AG04449 (cell line): ENCODE data around the gene SV2A.

ENCODE experiments used
- CTCF ChIA-PET: fragments of 350-600 bp; formaldehyde crosslinking; extraction: SDS; loops from one replicate; lab custom pipeline; 2021; ENCODE audit warnings: antibody characterized with exemption; lab: Yijun Ruan, JAX
- POLR2A ChIA-PET: fragments of 400-600, 350-600 bp; formaldehyde crosslinking; extraction: SDS; loops from one replicate; lab custom pipeline; 2020; ENCODE audit warnings: antibody characterized with exemption, inconsistent platforms; lab: Yijun Ruan, JAX
- DNase-seq: peaks from one replicate; pipeline ENCODE4 v3.0.0-alpha.2; 2010; ENCODE audit warnings: low read depth, low spot score
- H3K4me3 ChIP-seq: 2 replicates; pipeline ENCODE4 v1.5.1; 2011; ENCODE audit warnings: low read depth, mild to moderate bottlenecking, control low read depth, low read length
- TF ChIP-seq, protein P1 (sequence below): IDR thresholded peaks from one replicate; pipeline ENCODE4 v1.5.1; 2011; ENCODE audit warnings: mild to moderate bottlenecking, moderate library complexity, low read length, control low read depth, inconsistent platforms; ENCODE audit not compliant: insufficient read depth; ENCODE audit errors: missing control alignments

Gene SV2A

DNA sequence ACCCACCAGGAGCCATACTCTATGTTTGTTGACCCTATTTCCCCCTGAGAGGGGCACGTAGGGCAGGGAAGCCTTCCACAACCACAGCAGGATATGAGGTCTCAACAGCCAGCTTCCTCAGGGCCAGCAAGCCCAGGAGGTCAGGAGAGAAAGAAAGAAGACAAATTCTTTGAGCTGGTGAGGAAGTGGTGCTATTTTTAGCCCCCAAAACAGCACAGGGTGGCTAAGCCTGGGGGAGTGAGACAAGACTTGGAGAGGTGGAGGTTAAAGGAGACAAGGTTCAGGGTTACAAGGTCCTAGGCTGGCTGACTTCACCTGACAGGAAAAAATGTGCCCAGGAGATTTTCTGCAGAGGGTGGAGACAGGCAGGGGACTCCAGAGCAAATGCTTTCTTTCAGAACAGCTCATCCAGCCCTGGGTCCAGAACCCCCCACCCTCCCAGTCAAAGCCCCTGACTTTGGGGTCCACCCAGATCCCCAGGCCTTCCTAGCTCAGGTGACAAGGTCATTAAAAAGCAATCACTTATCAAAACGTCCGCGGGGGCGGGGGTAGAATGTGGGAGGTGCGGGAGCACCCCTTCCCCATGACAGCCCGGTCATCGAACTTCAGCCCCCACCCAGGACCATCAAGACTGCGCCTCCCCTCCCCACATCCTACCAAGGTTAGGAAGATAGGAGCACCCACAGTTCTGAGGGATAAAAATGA, 1.3 kb downstream of the SV2A start:
- TF ChIP-seq, protein P1, sequence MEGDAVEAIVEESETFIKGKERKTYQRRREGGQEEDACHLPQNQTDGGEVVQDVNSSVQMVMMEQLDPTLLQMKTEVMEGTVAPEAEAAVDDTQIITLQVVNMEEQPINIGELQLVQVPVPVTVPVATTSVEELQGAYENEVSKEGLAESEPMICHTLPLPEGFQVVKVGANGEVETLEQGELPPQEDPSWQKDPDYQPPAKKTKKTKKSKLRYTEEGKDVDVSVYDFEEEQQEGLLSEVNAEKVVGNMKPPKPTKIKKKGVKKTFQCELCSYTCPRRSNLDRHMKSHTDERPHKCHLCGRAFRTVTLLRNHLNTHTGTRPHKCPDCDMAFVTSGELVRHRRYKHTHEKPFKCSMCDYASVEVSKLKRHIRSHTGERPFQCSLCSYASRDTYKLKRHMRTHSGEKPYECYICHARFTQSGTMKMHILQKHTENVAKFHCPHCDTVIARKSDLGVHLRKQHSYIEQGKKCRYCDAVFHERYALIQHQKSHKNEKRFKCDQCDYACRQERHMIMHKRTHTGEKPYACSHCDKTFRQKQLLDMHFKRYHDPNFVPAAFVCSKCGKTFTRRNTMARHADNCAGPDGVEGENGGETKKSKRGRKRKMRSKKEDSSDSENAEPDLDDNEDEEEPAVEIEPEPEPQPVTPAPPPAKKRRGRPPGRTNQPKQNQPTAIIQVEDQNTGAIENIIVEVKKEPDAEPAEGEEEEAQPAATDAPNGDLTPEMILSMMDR = no peak
- no peak for DNase-seq
- POLR2A ChIA-PET = interaction anchor here (1.5 kb wide), 1 partner anchor 29 kb away, joined by 6 read pairs; a partner anchor contains a TSS
- CTCF ChIA-PET = interaction anchor here (0.7 to 1.7 kb wide), 4 partner anchors 9 to 46 kb away, joined by 3 to 5 read pairs (median 4); a partner anchor contains a TSS
- H3K4me3 ChIP-seq = peak overlapping the region; percentile 83

DNA sequence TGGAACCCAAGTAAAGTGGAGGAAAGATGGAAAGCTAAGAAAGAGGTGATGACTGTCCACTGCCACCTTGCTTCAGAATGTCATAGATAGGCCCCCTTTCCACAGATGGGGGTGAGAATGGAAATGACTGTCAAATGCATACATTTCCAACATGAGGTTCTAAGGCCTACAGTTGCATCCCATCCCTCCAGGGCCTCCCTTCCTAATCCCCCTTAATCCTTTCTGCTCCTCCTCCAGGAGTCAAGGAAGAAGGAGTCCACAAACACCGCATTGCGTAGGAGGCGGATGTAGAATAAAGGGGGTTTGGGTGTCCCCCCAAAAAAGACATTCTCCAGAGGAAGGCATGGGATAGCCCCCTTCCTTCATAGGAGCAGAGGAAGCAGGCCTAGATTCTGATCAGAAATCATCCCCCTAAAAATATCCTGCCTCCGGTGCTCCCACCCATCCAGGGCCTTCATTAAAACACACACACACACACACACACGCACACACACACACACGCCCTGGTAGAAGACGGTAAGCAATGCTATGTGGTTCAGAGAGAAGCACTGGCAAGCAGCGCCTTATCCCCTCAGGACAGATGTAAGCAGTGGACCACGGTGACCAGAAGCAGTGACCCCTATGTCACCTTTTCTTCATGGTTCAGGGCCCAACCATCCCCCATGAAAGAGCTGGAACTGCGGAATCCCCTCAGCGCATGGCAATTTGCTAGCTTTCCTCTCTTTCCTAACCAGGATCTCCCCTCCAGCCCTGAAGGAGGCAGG, 2.0 kb downstream of the SV2A start:
- TF ChIP-seq, protein P1 = no peak
- peak overlapping the region; percentile 83; the same call in 1 of the 2 replicates for H3K4me3 ChIP-seq
- no peak for DNase-seq
- CTCF ChIA-PET = interaction anchor here (0.7 to 1.7 kb wide), 5 partner anchors 8 to 250 kb away, joined by 3 to 5 read pairs (median 4); a partner anchor contains a TSS
- POLR2A ChIA-PET = interaction anchor here (1.5 kb wide), 1 partner anchor 28 kb away, joined by 6 read pairs; a partner anchor contains a TSS

DNA sequence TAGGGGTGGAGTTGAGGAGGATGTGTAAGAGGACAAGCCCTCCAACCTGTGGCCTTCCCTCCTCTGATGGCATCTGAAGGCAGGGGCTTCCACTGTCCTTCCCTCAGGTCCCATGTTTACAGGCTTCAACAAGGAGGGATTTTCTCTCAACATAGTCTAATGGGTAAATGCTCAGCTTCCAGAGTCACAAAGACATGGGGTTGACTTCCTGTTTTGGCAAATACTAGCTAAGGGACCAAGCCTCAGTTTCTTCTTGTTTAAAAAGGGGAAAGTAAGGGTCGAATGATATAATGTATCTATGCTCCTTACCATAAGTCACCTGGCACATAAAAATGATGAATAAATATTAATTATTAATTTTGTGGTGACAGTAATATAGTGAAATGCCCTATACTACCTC, 3.1 kb downstream of the SV2A start:
- CTCF ChIA-PET = interaction anchor here (1.2 to 1.7 kb wide), 2 partner anchors 13 to 251 kb away, joined by 3 to 4 read pairs; no protein-coding TSS in a partner anchor

DNA sequence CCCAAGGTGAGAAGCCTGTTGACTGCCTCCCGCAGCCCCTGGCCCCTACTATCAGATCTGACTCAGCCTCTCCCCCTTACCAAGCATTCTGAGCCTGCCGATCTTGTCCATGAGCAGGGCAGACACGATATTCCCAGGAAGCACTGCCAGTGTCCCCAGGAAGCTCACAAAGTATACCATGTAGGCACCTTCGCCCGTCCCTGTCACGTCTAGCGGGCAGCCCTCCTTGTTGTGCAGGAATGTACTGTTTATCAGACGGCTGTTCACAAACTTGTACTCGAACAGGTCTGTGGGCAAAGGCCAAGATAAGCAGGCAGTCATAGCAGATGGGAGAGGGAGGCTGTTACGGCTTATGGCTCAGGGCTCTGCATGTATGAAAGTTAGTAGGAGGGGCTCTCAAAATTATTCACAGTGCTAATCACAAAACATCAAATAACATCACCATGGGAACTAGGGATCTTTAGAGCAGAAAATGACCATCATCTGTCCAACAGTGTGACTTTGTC, 11.0 kb downstream of the SV2A start:
- CTCF ChIA-PET = interaction anchor here (1.1 kb wide), 1 partner anchor 10 kb away, joined by 3 read pairs; no protein-coding TSS in a partner anchor
- no peak overlapping the region for H3K4me3 ChIP-seq
- TF ChIP-seq, protein P1 = no peak
- DNase-seq = no peak
- POLR2A ChIA-PET = no interaction called here

More for the DNA sequence above, 3.1 kb downstream of the SV2A start:
- TF ChIP-seq, protein P1 = no peak
- no peak overlapping the region for H3K4me3 ChIP-seq
- POLR2A ChIA-PET = interaction anchor here (1.2 kb wide), 1 partner anchor 28 kb away, joined by 3 read pairs; a partner anchor contains a TSS
- no peak for DNase-seq

DNA sequence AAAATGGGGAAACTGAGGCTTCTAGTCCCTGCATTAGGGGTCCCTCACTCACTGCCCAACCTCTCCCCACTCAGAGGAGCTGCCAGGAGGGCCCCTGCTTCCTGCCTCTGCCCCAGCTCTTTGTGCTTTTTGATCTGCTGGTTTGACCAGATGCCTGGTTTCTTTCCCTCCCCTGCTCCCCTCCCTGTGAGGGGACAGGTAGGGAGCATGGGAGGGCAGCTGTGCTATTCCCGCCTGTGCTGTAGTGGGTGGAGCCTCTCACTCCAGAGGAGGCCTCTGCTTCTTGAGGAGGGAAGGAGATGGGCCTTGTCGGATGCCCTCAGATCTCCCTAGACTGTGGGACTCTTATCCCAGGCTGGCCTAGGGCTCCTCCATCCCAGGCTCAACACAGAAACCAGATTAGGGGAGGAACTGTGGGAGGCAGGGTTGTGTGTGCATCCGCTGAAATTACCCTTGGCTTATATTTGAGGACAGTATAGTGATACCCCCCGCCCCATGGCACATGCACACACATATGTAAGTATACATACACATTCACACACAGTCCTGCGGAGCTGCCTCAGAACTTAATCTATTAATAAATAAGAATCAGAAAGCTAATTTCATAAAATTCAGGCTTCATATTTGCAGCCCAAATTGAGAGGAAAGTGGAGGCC, 13.7 kb downstream of the SV2A start:
- no peak overlapping the region for H3K4me3 ChIP-seq
- DNase-seq = no peak
- TF ChIP-seq, protein P1 = no peak
- CTCF ChIA-PET = no interaction called here
- POLR2A ChIA-PET = interaction anchor here (1.0 kb wide), 1 partner anchor 17 kb away, joined by 3 read pairs; no protein-coding TSS in a partner anchor
